ENCODE data around the gene NDRG3. TPM values are rescaled to one million over a fixed set of nuclear protein-coding genes. Genes with fewer than 3 reads are reported as not detected.

NDRG3 gene
- 10 to 100 TPM; 31.0 to 31.3 TPM for total RNA-seq

DNA sequence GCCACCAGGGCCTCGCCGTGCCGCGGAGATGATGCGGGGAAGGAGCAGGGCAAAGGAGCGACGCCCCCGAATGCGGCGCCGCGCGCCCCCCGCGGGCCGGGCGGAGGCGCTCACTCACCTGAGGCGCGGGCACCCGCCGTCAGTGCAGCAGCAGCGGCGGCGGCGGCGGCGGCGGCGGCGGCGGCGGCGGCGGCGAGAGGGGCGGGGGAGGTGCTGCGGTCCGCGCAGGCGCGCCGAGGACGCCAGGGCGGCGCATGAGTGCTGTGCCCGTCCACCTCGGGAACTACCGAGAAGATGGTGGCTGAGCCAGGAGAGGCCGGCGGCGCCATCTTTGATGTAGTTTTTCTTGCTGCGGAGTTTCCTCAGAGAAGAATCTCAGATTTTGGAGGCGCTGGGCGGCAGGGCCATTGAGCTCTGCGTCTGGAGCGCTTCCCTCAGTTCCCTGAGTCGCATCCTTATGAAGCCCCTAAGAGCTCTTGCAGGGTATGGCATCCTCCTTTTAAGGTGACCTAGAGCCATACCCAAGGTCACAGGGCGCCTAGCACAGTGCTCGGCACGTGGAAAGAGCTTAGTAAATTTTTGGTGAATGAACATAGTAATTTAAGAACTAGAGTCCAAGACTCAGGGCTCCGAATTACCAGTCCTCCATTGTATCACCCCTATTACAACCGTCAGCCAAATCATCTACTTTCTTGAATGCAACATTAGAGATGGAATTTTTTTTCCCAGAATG is at the start of gene NDRG3:
NDRG3 (minus strand) TSS at position 164 of the 733 bp plus-strand sequence. CDS start 24,355 bp downstream, outside the sequence.

DNA sequence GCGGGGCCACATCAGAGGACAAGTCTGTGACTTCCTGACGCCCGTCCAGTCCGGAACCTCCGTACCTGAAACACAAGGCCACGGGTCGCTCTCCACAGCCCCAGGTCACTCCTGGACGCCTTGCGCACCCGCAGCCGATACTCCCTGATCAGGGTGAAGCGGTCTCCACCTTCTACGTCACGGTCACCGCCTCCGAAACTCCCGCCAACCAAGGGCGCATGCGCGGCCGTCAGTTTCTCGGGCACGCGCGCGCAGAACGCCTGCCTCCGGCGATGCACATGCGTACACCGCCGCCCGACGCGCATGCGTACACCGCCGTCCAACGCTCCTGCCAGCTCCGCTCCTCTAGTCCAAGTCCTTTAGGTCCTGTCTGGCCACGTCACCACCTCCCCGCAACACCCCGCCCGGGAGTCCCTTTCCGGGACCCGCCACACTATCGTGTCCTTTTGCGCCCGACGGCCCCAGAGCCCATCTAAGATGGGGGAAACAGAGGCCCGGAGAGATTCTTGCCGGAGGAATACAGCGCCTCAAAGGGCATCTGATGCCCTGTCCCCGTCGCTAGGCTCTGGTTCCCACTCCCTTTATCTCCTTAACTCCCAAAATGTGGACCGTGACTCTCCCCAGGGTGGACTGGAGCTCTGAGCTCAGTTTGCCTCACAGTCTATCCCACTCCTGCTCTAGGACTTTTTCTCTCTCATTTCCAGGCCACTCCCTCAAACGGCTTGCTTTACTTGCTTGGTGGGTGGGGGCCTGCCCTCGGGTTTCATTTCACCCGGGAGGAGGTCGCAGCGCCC is 27.9 kb upstream of the NDRG3 start, which contains the start of gene DSN1:
DSN1 (minus strand) TSS at position 167 of the 794 bp plus-strand sequence. CDS start 2,305 bp downstream, outside the sequence.

DNA sequence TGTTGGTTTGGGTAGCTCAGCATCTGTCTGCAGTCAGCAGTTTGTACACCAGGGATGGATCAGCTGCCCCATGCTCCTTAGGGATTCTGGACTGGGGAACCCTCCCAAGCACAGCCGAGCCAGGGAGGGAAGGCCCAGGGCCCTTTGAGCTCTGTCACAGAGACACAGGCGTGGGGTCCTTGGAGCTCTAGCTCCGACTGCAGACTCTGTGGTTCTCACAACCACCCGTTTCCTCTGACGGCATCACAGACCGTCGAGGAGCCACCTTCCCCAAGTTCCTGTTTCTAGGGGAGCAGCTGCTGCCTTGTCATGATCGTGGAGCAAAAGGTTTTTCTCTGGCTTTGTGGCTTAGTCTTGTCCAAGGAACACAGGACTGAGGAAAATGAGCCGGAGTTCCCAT is 99.9 kb downstream of the NDRG3 start, which contains the start of gene SLA2:
SLA2 (minus strand) TSS at position 199 of the 400 bp plus-strand sequence. CDS start 4,861 bp downstream, outside the sequence.

DNA sequence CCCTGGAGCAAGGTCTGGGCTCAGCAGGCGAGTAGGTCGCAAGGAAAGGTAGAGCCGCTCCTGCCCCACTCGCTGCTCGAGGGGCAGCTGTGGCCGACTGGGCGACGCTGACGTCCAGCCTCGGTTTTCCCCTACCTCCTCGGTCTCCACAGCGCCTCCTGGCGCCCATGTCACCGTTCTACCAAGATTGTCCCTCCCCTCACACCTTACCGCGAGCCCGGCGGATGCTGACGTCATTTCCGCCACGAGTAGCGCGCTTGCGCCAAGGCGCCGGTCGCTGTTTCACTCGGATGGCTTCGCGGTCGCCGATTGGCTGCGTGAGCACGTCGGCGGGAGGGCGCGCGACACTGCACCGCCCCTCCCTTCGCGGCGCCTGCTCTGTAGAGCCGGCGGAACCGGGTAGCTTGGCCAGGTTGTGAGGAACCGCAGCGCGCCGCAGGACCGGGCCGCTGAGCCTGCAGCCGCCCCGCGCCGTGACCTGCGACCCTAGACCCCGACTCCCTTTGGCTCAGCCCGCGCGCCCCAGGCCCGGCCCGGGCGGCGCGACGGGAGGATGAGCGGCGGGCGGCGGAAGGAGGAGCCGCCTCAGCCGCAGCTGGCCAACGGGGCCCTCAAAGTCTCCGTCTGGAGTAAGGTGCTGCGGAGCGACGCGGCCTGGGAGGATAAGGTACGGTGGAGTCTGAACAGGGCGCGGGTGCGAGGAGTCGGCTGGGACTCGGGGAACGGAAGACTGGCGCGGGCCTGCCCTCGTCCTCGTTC is 140.3 kb downstream of the NDRG3 start, which contains the start of gene RAB5IF:
RAB5IF (plus strand) TSS at position 381 of the 759 bp plus-strand sequence; CDS start at position 554, 173 bp downstream.

Other genes with a start within 250 kb of the NDRG3 start
- under 1 TPM in 1 of 2 experiments, not detected in 1; 0.14 TPM for gene MYL9, start 204.6 kb downstream of the NDRG3 start, total RNA-seq
- gene TGIF2, start 172.5 kb downstream of the NDRG3 start, total RNA-seq = 10 to 100 TPM; 27.1 to 28.6 TPM
- gene RAB5IF, start 140.3 kb downstream of the NDRG3 start, total RNA-seq = 10 to 100 TPM; 75.7 to 80.4 TPM
- gene SLA2, start 99.9 kb downstream of the NDRG3 start, total RNA-seq = 10 to 100 TPM; 65.7 to 65.9 TPM
- 10 to 100 TPM; 24.3 to 25.2 TPM for gene DSN1, start 27.7 kb upstream of the NDRG3 start, total RNA-seq
- gene TLDC2, start 130.0 kb upstream of the NDRG3 start, total RNA-seq = not detected
- gene SAMHD1, start 205.6 kb upstream of the NDRG3 start, total RNA-seq = 100 to 1,000 TPM; 403 to 445 TPM

Measured in activated naive CD4-positive, alpha-beta T cell treated with anti-CD3 and anti-CD28 coated beads, Interleukin-2, amount 10 ng/mL, durations not matched to agents 5 hours and 36 hours (primary cell).